Mammary epithelial cell (primary cell): Measurements from ENCODE around the gene UBXN2A.

ENCODE experiments used
- EZH2 ChIP-seq: IDR thresholded peaks from 2 replicates; pipeline ENCODE4 v1.6.1; 2012; ENCODE audit warnings: low read length, inconsistent platforms, borderline replicate concordance
- TF ChIP-seq, protein P1 (sequence below), 2 donors: IDR thresholded peaks in 1 of 2; conservative IDR thresholded peaks in 1 of 2; 2 replicates each; pipeline ENCODE4 v1.5.1; 2011 to 2012; ENCODE audit warnings: inconsistent platforms in 2 of 2, low read length in 2 of 2, mild to moderate bottlenecking in 2 of 2, control low read depth in 1 of 2, low read depth in 1 of 2; ENCODE audit not compliant: insufficient read depth in 1 of 2; ENCODE audit errors: extremely low read depth in 1 of 2

DNA sequence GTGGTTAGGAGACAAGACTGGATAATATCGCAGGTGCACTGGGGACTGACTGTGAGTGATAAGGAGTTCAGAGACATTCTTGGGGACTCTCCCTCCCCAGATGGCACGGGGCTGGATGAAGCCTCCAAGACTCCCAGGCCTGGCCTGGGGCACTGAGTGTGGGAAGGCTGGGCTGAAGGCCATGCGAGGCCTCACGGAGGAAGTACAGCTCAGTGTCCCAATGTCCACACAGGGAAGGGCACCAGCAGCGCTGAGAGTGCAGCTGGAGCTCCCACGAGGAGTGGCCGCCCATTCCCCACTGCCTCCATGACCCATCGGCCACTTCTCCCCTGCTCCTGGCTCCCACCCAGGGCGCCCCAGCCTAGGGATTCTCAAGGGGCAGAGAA, 76.1 kb downstream of the UBXN2A start:
- TF ChIP-seq, protein P1, sequence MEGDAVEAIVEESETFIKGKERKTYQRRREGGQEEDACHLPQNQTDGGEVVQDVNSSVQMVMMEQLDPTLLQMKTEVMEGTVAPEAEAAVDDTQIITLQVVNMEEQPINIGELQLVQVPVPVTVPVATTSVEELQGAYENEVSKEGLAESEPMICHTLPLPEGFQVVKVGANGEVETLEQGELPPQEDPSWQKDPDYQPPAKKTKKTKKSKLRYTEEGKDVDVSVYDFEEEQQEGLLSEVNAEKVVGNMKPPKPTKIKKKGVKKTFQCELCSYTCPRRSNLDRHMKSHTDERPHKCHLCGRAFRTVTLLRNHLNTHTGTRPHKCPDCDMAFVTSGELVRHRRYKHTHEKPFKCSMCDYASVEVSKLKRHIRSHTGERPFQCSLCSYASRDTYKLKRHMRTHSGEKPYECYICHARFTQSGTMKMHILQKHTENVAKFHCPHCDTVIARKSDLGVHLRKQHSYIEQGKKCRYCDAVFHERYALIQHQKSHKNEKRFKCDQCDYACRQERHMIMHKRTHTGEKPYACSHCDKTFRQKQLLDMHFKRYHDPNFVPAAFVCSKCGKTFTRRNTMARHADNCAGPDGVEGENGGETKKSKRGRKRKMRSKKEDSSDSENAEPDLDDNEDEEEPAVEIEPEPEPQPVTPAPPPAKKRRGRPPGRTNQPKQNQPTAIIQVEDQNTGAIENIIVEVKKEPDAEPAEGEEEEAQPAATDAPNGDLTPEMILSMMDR (conservative IDR thresholded peaks at IDR 0.05 in 1 of 2, IDR thresholded peaks at IDR 0.05 in 1 of 2; ENCODE audit: extremely low read depth in 1 of 2, insufficient read depth in 1 of 2, low read depth in 1 of 2, low read length in 2 of 2): no peak
- TF ChIP-seq EZH2: no peak
